Measurements from ENCODE around the gene CAMK2D.

The CAMK2D gene

DNA sequence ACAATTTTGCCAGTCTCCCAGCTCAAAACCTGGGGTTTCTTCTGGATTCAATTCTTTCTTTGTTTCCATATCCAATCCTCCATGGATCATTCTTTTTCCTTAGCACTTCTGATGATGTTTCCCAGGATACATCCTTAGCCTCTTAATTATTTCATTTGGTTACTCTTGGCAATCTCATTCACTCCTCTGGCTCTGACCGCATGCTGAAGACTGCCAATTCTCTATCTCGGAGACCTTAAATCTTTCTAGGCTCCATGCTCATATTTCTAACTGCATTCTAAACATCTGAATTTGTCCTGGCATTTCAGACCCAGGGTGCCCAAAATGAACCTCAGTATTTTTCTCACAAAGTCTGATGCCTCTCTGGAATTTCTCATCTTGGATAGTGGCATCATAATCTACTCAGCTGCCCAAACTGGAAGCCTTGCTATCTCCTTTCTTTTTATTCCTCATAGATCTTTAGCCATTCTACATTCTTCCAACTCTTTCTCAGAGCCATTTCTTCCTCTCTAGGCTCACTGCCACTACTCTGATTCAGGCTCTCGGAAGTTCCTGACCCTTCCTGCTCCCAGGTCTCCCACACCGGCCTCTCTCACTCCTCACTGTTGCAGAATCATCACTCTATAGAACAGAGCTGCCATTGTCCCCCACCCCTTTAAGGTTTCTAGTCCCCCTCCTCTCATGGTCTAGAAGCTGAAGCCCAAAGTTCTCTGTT is 290.2 kb downstream of the CAMK2D start:
- no peak for DNase-seq (ENCODE audit: low read depth)

DNA sequence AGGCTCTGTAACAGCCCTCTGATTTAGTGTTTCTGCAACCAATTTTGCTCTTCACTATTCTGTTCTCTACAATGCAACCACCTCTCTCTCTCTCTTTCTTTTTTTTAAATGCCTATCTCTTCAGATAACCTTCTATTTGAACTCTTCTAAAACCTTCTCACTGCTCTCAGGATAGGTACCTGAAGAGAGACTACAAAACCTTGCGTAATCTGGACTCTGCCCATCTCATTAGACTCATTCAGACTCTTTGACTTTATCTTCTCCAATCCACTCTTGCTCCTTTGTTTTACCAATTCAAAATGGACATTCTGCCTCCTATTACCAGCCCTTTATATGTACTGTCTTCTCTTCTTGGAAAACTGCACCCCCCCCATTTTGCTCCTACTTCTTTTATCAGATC is 291.6 kb downstream of the CAMK2D start:
- no peak for DNase-seq (ENCODE audit: low read depth)

DNA sequence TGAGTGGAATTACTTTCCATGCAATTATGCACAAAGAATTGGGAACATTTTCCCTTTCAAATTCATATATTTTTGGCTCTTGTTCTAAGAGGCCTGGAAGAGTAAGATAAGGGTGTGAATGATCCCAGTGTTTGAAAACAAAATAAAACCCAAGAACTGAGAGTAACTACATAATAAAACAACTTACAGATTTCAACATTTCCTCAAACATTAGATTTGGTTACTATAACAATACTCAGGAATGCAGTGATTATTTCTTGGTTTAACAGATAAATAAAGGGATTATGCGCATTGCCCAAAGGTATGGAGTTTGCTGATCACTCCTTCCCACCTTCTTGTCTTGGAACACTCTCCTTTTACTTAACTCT is 292.5 kb downstream of the CAMK2D start:
- DNase-seq (ENCODE audit: low read depth), result no peak

DNA sequence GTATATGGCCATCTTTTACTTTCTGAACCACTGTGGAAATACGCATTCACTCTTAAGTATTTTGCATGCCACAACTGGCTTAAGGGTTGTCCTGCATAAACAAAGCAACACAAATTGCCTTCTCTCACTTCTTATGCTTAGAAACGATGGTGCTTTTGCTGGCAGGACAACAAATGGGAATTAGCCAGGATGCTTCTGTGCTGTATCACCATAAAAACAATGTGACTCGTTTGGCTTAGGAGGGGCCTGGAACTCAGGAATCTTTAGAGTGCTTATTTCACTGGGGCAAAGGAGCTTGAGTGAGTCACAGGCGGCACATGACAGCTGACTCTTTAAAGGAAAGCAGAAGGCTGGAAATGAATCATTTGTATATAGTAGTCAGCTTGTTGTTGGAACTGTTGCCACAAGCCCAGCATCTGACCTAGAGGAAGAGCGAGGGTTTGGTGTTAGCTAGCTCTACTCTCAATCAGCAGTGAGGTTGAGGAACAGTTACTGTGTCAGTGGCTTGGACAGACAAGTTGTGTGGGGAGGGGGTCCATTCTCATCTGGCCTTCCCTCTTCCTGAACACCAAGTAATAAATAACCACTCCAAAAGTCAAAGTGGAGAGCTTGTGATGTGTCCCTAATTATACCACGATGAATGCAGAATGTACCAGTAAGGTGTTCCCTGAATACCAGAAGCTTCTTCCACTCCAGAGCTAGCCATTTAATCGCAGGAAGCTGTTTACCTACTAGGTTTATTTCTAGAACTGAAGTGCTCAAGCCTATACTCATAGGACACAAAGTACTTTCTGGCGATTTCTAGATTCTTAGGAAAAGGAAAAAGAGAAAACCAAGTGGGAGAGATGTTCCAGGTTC is 293.1 kb downstream of the CAMK2D start:
- no peak for DNase-seq (ENCODE audit: low read depth)

DNA sequence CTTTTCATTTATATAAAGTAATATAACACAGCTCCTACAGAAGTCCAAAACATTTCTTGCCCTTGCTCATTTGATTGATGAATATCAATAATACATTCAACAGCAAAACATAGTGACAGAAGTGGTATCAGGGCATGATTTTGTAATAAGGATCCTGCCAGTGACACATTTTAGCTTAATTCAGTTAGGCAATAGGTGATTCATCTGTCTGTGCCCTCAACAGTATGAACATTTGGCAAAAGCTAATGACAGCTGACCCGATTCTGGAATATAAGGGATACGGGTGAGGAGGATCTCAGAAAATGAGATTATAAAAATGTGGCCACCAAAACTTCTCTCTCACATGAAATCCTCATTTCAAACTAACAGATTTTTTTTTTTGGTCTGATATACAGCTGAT is 294.0 kb downstream of the CAMK2D start:
- no peak for DNase-seq (ENCODE audit: low read depth)

DNA sequence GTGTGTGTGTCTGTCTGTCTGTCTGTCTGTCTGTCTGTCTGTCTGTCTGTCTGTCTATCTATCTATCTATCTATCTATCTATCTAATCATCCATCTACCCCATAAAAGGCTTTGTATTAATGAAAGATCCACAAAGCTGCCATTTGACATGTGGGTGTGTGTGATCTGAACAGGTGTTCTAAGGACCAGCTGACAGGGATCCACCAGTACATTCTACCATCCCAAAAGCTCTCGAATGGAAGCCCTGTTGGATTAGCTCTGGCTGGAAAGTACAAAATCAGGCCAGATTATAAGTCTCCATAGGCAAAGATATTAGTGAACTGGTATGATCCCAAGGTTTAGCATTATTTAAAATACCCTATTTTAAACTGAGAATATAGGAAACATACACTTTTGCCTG is 299.3 kb downstream of the CAMK2D start:
- DNase-seq (ENCODE audit: low read depth), result no peak

DNA sequence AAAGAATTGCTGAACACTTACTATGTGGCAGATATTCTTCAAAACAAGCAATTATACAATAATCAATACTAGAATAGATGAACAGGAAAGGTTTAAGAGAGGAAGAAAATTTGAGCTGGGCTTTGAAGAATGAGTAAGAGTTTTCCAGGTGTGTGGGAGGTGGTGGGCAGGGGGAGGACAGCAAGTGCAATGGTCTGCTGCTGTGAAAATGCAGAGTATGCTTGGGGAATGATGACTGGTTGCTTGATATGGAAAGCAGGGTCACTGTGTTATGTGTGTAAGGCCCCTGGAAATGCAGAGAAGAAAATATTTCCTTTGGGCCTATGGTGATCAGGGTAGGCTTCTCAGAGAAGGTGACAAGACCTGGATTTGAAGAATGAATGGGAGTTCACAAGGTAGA is 300.3 kb downstream of the CAMK2D start:
- no peak for DNase-seq (ENCODE audit: low read depth)

DNA sequence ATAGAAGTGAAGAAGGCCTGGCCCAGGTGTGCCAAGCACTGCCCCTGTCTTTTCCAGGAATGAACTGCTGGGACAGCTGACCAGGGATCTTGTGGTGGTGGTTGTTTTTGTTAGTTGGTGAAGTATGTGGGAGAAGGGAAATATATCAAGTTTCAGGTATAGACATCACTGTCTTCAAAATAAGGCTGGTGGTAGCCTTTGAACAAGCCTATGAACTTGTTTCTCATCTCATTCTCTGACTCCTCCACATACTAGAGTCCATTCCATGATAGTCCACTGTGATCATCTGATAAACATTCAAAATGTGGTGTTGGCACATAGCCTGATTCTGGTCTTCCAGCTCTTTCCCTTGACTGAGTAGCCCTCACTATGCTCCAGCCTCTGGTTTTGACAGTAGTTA is 303.7 kb downstream of the CAMK2D start:
- no peak for DNase-seq (ENCODE audit: low read depth)

DNA sequence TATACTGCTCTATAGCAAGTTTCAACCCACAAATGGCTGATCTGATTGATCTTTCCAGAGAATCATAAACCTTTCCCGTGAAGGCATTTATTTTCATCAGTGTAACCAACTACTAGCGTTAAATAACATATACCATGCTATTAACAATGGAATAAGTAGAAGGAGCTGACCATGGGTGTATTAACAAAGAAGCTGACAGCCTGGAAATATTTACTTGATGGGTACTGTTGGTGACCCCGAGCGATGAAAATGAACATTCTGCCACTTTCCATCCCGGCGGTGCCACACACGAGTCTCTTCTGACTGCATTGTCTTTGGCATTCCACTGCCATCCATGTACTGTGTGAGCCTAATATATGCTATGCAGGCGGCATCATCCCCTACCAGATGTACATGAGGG is 304.4 kb downstream of the CAMK2D start:
- no peak for DNase-seq (ENCODE audit: low read depth)

DNA sequence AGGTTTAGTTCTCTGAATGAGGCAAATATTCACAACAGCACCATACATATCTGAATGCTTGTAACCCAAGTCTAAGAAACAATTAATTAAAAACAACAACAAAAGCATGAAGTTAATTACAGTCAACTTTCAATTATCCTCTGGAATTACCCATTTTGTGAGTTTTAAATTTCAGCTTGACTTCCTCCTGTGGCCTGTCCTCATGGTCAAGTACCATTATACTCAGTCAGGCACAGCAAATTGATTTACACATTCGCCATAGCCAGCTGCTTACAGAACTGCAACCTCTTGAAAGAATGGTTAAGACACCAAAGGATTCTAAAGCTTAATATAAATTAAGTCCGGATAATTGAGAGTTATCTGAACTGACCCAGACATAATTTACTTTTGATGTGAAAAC is 306.5 kb downstream of the CAMK2D start:
- DNase-seq (ENCODE audit: low read depth), result no peak

DNA sequence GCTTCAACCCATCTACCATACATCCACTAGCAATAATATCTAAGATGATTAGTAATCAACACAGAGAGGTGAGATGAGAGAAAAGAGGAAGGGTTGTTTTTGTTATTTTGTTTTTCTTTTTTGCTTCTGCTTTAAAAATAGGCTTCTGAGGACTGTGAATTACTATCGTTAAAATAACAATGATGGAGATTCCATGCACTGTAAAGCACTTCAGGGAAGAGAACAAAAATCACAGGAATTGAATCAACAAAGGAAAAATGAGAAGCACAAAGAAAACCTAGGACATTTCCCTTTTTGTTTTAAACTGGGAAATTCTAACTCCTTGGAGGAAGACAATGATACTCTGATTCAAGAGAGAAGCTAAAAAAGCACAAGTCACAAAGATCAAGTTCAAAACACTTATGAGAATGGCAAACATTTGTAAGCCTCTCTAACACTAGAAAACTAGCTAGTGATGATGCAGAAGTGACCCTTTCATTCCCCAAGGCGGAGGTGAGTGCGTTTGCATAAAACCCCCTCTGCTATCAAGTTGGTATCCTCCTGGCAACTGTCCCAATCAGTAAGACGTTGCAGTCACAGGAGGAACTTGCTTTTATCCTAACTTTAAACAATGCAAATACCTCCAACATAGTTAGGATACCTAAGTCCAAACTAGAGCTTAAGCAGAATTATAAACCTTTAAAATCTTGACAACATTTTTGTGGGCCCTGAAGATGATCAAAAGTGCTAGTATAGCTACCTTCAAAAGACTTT is 308.5 kb downstream of the CAMK2D start:
- DNase-seq (ENCODE audit: low read depth), result no peak

DNA sequence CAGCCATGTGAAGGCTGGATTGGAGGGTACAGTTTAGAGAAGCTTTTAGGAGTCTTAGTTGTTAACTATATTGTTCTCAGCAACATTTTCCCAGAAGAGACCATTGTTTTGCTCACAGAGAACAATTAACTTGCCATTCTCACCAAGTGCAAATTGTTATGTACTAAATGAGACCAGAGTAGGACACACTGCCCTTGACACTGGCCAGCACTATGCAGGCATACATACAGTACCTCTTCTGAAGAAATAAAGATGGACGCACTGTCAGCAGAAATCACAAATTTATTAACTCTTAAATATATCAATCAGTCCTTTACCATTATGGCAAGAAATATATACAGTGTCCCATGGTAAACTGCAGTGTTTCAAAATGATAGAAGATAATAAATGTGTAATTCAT is 309.4 kb downstream of the CAMK2D start:
- no peak for DNase-seq (ENCODE audit: low read depth)

DNA sequence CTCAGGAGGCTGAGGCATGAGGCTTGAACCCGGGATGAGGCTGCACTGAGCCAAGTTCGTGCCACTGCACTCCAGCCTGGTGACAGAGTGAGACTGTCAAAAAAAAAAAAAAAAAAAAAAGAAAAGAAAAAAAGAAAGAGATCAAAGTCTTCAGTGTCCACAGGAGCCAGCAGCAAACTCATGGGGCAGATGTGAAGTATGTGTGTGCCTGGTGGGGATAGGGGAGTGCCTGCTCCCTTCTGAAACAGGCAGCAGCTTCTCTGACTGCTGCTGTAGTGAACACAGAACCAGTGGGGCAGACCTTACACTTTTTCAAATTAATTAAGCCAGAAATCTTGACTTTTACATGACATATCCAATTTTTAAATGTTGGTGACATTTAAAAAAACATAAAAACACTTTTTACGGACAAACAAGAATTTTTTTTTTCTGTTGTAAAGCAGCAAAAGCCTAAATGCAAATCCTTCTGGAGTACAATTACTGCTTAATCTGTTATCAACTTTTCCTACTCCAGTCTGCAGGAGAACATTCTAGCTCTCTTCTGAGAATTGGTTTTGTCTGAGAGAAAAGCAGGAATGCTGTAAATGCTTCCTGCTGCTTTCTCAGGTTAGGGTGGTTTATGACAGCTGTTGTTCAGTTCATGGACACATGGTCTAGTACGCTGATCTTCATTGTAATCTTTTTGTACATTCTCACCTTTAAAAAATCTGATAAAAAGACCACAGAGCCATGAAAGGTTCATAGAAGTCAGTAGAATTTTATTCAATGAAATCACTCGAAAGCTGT is 311.1 kb downstream of the CAMK2D start:
- no peak for DNase-seq (ENCODE audit: low read depth)

DNA sequence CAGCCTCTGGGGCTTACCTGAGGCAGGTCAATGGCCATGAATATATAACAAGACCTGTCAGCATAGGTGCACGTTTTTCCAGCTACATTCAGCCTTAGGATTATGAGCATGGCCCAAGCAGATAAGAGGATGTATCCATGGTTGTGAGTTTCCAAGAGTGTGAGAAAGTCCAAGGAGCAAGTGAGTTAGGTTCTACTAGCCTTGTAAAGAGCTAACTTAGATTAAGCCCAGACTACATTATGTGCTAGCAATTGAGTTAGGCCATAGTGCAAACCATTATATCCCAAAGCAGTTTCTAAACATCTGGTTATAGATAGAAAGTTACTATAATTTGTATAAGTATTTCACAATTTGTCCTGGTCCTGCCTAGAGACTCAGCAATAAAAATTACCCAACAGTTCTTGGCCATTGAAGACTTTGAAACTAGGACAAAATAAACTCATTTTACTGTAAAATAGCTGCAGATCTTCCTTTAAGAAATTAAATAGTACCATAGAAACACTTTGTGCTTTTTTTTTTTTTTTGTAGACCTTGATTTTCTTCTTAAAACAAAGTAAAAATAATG is 312.0 kb downstream of the CAMK2D start:
- DNase-seq (ENCODE audit: low read depth), result no peak

DNA sequence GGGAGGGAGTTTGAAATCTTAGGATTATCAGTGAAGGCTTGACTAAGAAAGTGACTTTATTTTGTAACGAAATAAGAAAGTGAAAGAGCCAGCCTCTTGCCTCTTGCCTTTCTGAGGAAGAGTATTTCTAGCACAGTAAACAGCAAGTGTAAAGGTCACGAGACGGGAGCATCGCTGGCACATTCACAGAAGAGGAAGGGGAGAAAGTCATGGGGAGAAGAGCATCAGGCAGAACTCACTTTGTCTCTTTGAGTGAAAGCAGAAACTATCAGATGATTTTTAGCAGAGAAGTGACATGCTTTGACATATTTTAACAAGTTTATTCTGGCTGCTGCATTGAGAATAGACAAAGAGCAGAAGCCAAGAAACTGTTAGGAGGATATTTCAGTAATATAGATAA is 313.8 kb downstream of the CAMK2D start:
- no peak for DNase-seq (ENCODE audit: low read depth)

DNA sequence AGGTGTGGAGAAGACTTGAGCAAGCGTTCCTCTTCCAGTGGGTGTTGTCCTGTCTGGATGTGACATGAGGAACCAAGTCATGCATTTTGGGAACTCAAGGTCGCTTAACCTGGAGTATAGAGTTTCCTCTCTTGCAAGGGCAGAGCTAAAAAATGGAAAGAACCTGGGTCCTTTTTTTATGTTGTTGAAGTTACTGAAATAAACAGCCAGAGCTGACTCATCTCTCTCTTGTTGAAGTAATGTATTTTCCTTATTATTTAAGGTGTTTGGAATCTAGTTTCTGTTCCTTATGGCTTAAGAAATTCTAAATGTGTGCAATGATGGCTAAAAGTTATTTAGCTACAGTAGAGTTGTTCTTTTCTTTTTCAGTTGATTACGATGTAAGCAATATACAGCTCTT is 314.5 kb downstream of the CAMK2D start:
- DNase-seq (ENCODE audit: low read depth), result no peak

DNA sequence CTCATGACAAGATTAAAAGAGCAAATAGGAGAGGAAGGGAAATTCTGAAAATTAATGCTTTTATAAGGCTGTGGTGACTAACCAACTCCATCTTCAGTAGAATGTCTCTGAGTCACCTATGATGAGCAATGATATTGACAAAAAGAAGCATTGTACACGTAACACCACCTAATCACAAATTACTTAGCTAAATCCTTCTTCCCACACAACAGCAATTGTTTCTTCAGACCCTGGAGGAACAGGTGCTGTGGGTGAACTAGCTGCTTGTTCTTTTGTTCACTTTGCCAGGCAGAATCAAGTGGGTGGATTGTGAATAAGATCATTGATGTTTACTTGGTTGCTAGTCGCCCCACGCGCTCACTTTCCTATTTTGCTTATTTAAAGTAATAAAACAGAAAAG is 315.5 kb downstream of the CAMK2D start:
- no peak for DNase-seq (ENCODE audit: low read depth)

DNA sequence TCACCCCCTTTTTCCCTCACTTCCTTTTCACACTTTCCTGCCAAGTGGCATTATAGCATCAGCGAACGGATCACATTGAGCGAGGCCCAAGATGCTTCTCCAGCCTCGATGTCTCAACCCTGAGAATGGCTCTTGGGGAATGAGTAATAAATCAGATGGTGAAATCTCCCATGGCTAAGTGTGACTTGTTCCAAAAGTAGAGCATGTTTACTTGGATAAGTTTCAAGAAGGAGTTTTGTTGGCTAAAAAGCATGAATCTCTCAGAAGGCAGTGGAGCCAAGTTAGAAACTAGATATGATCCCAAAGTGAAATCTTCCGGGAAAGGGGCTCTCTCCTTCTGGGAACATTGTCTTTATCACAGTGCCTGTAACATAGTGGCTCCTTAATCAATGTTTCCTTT is 316.3 kb downstream of the CAMK2D start:
- no peak for DNase-seq (ENCODE audit: low read depth)

DNA sequence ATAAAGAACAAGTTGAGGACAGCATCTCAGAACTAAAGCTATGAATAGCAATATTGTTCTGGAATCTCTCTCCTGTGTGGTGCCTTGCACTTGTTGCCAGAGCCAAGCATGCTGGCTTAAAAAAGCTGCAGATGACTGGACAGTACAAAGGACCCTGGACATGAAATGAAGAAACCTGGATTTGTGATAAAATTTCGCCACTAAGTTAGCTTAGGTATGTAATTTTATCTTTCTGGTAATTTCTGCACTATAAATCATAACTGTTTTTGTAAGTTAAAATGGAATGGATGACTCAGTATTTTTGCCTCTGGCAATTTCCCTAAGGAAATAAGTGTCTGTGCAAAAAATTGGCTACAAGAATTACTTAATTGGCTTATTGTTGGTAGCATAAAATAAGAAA is 317.2 kb downstream of the CAMK2D start:
- DNase-seq (ENCODE audit: low read depth), result no peak

DNA sequence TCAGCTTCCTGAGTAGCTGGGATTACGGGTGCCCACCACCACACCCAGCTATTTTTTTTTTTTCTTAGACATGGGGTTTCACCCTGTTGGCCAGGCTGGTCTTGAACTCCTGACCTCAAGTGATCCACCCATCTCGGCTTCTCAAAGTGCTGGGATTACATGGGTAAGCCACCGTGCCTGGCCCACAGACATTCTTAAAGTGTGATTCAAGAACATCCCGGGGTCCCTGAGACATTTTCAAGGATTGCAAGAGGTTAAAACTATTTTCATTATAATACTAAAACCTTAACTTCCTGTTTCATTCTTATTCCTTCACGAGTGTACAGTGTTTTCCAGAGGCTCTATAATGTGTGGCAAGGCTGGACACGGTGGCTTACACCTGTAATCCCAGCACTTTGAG is 318.7 kb downstream of the CAMK2D start:
- DNase-seq (ENCODE audit: low read depth), result no peak

DNA sequence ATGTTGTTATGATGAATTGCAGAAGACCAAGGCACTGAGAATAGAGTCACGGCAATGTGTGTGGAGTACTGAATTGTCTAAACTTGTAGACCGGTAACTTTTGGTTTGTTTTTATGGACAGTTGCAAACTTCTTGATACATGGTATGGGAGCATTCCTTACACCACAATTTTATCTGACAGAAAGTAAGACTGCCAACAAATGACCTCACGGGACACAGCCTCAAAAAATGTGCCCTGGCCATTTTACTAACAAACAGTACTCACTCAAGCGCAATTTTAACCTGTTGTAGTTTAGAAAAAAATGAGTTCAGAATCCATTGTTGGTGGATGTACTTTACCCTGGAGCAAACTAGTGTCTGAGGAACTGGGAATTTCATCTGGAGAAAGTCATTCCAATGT is 321.2 kb downstream of the CAMK2D start:
- DNase-seq (ENCODE audit: low read depth), result no peak

DNA sequence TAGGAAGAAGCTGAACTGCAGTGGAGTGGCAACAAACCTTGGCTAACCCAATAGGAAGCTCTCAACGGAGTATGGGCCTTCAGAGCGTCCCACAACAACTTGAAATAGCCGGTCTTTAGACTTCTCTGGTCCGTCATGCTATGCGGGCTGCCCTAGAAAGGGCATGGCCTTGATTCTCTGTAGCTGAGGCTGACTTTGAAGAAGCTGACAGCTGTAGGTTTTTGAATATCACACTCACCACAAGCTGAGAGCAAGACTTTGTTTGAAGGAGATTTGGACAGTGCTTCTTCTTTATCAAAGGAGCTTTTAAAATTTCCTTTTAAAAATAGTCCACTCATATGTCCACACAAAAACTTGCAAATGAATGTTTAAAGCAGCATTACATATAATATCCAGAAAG is 322.9 kb downstream of the CAMK2D start:
- no peak for DNase-seq (ENCODE audit: low read depth)

All from T-helper 22 cell (primary cell).